CD14-positive monocyte (primary cell): ENCODE data around the gene CDH4. TPM values are rescaled to one million over a fixed set of nuclear protein-coding genes. Genes with fewer than 3 reads are reported as not detected.

Experiments used
- DNase-seq, 3 donors: peaks; one replicate each; pipeline ENCODE4 v3.0.0-alpha.2; 2011 to 2022
- H2AFZ ChIP-seq: 2 replicates; pipeline ENCODE4 v1.6.0; 2012; ENCODE audit warnings: mild to moderate bottlenecking, low read depth, low read length, inconsistent platforms; ENCODE audit not compliant: insufficient read depth, poor library complexity, severe bottlenecking
- H3K27ac ChIP-seq, 2 donors: 1 replicate in 1 of 2; 2 replicates in 1 of 2; pipeline ENCODE4 v1.5.1; 2012 to 2013; ENCODE audit warnings: low read length in 2 of 2, control low read depth in 1 of 2, inconsistent platforms in 1 of 2, low read depth in 1 of 2, mild to moderate bottlenecking in 1 of 2
- H3K27me3 ChIP-seq, 2 donors: one replicate each; pipeline versions ENCODE4 v1.6.0 to v1.6.1; 2011 to 2013; ENCODE audit warnings: low read length in 2 of 2; ENCODE audit not compliant: control insufficient read depth in 2 of 2, insufficient read depth in 2 of 2
- H3K36me3 ChIP-seq, 2 donors: replicated peaks in 1 of 2; 1 replicate in 1 of 2; 2 replicates in 1 of 2; pipeline versions ENCODE4 v1.5.1 to v1.6.1; 2012 to 2013; ENCODE audit warnings: low read length in 2 of 2, control low read depth in 1 of 2, inconsistent platforms in 1 of 2, mild to moderate bottlenecking in 1 of 2; ENCODE audit not compliant: insufficient read depth in 2 of 2, control insufficient read depth in 1 of 2
- H3K4me1 ChIP-seq, 2 donors: 1 replicate in 1 of 2; 2 replicates in 1 of 2; pipeline versions ENCODE4 v1.5.1 to v1.6.1; 2012 to 2013; ENCODE audit warnings: low read length in 2 of 2, control low read depth in 1 of 2, inconsistent platforms in 1 of 2, mild to moderate bottlenecking in 1 of 2, moderate library complexity in 1 of 2; ENCODE audit not compliant: insufficient read depth in 2 of 2, control insufficient read depth in 1 of 2
- H3K4me2 ChIP-seq: replicated peaks from 2 replicates; pipeline ENCODE3; 2012; ENCODE audit warnings: low read length, moderate library complexity, mild to moderate bottlenecking; ENCODE audit not compliant: poor library complexity, severe bottlenecking; ENCODE audit errors: extremely low read depth
- H3K4me3 ChIP-seq, 3 experiments: fragments of 200-600 bp in 1 of 3; sonication (generic) in 1 of 3; replicated peaks in 1 of 3; 1 replicate in 2 of 3; 2 replicates in 1 of 3; pipeline ENCODE4 v1.5.1; 2011 to 2013; ENCODE audit warnings: low read length in 3 of 3, mild to moderate bottlenecking in 3 of 3, control low read depth in 2 of 3, low read depth in 2 of 3, inconsistent platforms in 1 of 3, moderate library complexity in 1 of 3
- H3K79me2 ChIP-seq: 2 replicates; pipeline ENCODE4 v1.6.0; 2012; ENCODE audit warnings: mild to moderate bottlenecking, control low read depth, inconsistent platforms, low read length, moderate library complexity; ENCODE audit not compliant: insufficient read depth
- H3K9ac ChIP-seq: 2 replicates; pipeline ENCODE4 v1.6.0; 2017; ENCODE audit warnings: low read length, mild to moderate bottlenecking; ENCODE audit not compliant: insufficient read depth, poor library complexity, severe bottlenecking
- H3K9me3 ChIP-seq, 2 donors: replicated peaks in 1 of 2; 1 replicate in 1 of 2; 2 replicates in 1 of 2; pipeline versions ENCODE4 v1.5.1 to v1.6.1; 2012 to 2013; ENCODE audit warnings: low read length in 2 of 2, control low read depth in 1 of 2; ENCODE audit not compliant: control insufficient read depth in 1 of 2, insufficient read depth in 1 of 2
- H4K20me1 ChIP-seq: 2 replicates; pipeline ENCODE4 v1.6.0; 2012; ENCODE audit warnings: mild to moderate bottlenecking, low read length, control low read depth, moderate library complexity; ENCODE audit not compliant: insufficient read depth
- H3K27ac Mint-ChIP-seq, 7 donors: one replicate each; pipeline ENCODE4 v1.8.0; 2020; ENCODE audit warnings: mild to moderate bottlenecking in 7 of 7, mixed read lengths in 7 of 7, moderate library complexity in 6 of 7, inconsistent platforms in 2 of 7
- H3K27me3 Mint-ChIP-seq, 3 donors: one replicate each; pipeline ENCODE4 v1.8.0; 2021 to 2022; ENCODE audit warnings: low read depth in 3 of 3, mild to moderate bottlenecking in 3 of 3, mixed read lengths in 3 of 3, moderate library complexity in 3 of 3, inconsistent platforms in 1 of 3
- H3K36me3 Mint-ChIP-seq, 2 donors: one replicate each; pipeline ENCODE4 v1.8.0; 2020; ENCODE audit warnings: mixed read lengths in 2 of 2, inconsistent platforms in 1 of 2, mild to moderate bottlenecking in 1 of 2
- H3K4me1 Mint-ChIP-seq: one replicate; pipeline ENCODE4 v1.8.0; 2020; ENCODE audit warnings: mild to moderate bottlenecking, mixed read lengths
- H3K4me3 Mint-ChIP-seq, 2 donors: one replicate each; pipeline ENCODE4 v1.8.0; 2020; ENCODE audit warnings: mild to moderate bottlenecking in 2 of 2, mixed read lengths in 2 of 2, moderate library complexity in 1 of 2
- H3K9me3 Mint-ChIP-seq, 7 donors: one replicate each; pipeline ENCODE4 v1.8.0; 2020 to 2022; ENCODE audit warnings: mixed read lengths in 7 of 7, mild to moderate bottlenecking in 6 of 7, moderate library complexity in 6 of 7, inconsistent platforms in 2 of 7
- WGBS: methylation state at CpG from one replicate; pipeline ENCODE4 v1.1.5; 2013; ENCODE audit warnings: missing lambda C conversion rate; ENCODE audit not compliant: insufficient coverage; 5-methylcytosine and 5-hydroxymethylcytosine counted together
- intact Hi-C, 2 donors: fragments of 100-400 bp; cut with micrococcal nuclease; formaldehyde crosslinking; loops; one replicate each; pipeline versions ENCODE4 v1.15.0 to v1.15.1; 2023
- polyA plus RNA-seq, 3 donors: library from polyadenylated mRNA; depleted of rRNA in 1 of 3; unstranded in 2 of 3; stranded (reverse) in 1 of 3; fragments of 300-500 nt in 2 of 3; fragments of >200 nt in 1 of 3; fragmentation: Illumina TruSeq in 2 of 3; gene quantifications; 1 replicate in 2 of 3; 2 replicates in 1 of 3; pipeline ENCODE4 v1.2.3, GENCODE V29; 2012 to 2021
- TF ChIP-seq, protein P1 (sequence below): fragments of 200-600 bp; IDR thresholded peaks from one replicate; pipeline ENCODE4 v1.8.0; 2022; ENCODE audit warnings: antibody characterized with exemption, mild to moderate bottlenecking

Gene CDH4
- polyA plus RNA-seq, 3 donors = not detected

DNA sequence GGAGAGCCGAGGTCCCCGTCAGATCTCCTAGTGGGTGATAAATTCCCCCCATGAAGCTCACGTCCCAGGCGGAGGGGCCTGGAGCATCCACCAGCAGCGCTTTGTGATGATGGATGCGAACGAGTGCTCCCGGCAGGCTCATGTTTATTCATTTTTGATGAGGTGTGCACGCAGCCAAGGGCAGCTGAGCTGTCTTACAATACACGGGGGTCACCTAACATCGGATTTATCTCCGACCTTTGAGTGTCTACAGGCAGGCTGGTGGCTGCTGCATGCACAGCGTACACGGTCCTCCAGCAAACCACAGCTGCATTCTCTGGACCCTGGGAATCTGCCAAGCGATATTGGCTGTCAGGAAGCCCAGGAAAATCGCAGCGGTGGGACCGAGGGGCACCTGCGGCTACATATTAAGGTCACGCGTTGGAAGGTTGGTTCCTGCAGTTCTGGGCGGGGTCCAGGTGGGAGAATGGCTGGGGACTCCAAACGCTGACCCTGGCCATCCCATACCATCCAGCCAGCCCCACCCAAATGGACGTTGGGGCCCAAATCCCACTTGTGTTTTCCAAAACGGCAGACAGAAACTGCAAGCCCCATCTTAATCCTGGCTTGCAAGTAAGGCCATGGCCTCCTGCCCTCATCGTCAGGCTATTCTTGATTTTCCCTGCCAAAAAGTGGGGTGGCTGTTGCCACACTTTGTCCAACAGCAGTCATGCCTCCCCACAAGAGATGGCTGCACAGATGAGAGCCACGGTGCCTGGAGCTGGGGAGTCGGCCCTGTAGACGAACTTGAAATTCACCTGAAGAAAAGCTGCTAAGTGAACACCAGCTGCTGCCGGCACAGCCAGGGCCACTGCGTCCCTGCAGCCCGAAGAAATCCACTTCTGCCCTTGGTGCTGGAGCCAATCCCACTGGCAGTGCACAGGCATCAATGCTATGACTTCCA, 413.7 kb downstream of the CDH4 start:
- no peak overlapping the region for H3K4me3 ChIP-seq
- Mint-ChIP-seq H3K27me3 (peaks cover 0 to 4% (median 3%) of the 10 kb centered on the region in 3 donors), H3K9me3 (peaks cover 0 to 82% (median 51%) of the 10 kb centered on the region in 7 donors), H3K36me3 (no peaks in the 10 kb centered on the region), H3K27ac (no peak overlapping the region), H3K4me1 (no peaks in the 10 kb centered on the region), H3K4me3 (no peak overlapping the region)
- H3K36me3 ChIP-seq = no peaks in the 10 kb centered on the region
- intact Hi-C loops = no loop called here
- no peak overlapping the region for H3K9ac ChIP-seq
- no peak overlapping the region for H2AFZ ChIP-seq
- no peaks in the 10 kb centered on the region for H3K27me3 ChIP-seq
- no peaks in the 10 kb centered on the region for H3K79me2 ChIP-seq
- H3K27ac ChIP-seq = no peak overlapping the region
- H3K4me2 ChIP-seq = no peak overlapping the region
- WGBS = 93% methylated on average over 29 of the region's 32 CpGs
- H3K9me3 ChIP-seq = peaks cover 11 to 99% of the 10 kb centered on the region in 2 donors
- no peaks in the 10 kb centered on the region for H4K20me1 ChIP-seq
- no peaks in the 10 kb centered on the region for H3K4me1 ChIP-seq
- DNase-seq = no peak
- TF ChIP-seq, protein P1, sequence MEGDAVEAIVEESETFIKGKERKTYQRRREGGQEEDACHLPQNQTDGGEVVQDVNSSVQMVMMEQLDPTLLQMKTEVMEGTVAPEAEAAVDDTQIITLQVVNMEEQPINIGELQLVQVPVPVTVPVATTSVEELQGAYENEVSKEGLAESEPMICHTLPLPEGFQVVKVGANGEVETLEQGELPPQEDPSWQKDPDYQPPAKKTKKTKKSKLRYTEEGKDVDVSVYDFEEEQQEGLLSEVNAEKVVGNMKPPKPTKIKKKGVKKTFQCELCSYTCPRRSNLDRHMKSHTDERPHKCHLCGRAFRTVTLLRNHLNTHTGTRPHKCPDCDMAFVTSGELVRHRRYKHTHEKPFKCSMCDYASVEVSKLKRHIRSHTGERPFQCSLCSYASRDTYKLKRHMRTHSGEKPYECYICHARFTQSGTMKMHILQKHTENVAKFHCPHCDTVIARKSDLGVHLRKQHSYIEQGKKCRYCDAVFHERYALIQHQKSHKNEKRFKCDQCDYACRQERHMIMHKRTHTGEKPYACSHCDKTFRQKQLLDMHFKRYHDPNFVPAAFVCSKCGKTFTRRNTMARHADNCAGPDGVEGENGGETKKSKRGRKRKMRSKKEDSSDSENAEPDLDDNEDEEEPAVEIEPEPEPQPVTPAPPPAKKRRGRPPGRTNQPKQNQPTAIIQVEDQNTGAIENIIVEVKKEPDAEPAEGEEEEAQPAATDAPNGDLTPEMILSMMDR = no peak

DNA sequence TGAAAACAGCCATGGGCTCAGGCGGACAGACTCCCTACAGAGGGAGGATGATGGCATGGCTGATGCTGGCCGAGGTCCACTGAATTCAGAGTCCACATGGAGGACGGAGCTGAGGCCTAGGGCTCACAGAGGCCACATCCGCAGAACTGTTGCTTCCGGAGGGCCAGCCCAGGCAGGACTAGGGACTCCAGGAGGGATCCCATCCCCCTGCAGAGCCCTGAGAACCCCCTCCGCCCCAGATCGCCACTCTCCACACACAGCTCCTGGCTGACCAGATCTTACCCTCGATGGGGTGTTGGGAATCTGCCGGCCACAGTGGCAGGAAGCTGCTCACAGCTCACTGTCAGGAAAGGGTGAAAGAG, 414.4 kb downstream of the CDH4 start:
- Mint-ChIP-seq H3K4me3 (no peak overlapping the region), H3K27ac (no peak overlapping the region), H3K36me3 (no peaks in the 10 kb centered on the region), H3K4me1 (no peaks in the 10 kb centered on the region), H3K9me3 (peaks cover 0 to 82% (median 52%) of the 10 kb centered on the region in 7 donors), H3K27me3 (peaks cover 0 to 4% (median 3%) of the 10 kb centered on the region in 3 donors)
- Histone ChIP-seq H3K79me2 (no peaks in the 10 kb centered on the region), H3K4me3 (no peak overlapping the region), H3K27me3 (no peaks in the 10 kb centered on the region), H3K4me1 (no peaks in the 10 kb centered on the region), H4K20me1 (no peaks in the 10 kb centered on the region), H3K4me2 (no peak overlapping the region), H3K36me3 (no peaks in the 10 kb centered on the region), H3K9me3 (peaks cover 14 to 99% of the 10 kb centered on the region in 2 donors), H2AFZ (no peak overlapping the region), H3K27ac (no peak overlapping the region), H3K9ac (no peak overlapping the region)
- DNase-seq = no peak
- WGBS = 91% methylated on average over 7 of the region's 9 CpGs
- TF ChIP-seq, protein P1 = no peak
- intact Hi-C loops = no loop called here
